ENCODE data around the gene PPP5C.

GRCh38 chr19:46339446-46339845 is 7.4 kb upstream of the PPP5C start:
- TF ChIP-seq, protein P1, sequence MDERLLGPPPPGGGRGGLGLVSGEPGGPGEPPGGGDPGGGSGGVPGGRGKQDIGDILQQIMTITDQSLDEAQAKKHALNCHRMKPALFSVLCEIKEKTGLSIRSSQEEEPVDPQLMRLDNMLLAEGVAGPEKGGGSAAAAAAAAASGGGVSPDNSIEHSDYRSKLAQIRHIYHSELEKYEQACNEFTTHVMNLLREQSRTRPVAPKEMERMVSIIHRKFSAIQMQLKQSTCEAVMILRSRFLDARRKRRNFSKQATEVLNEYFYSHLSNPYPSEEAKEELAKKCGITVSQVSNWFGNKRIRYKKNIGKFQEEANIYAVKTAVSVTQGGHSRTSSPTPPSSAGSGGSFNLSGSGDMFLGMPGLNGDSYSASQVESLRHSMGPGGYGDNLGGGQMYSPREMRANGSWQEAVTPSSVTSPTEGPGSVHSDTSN (CRISPR knock-in tag; IDR thresholded peaks at IDR 0.05), result no peak
- no peak for TF ChIP-seq TOPORS (CRISPR knock-in tag; IDR thresholded peaks at IDR 0.05)
- TF ChIP-seq POLR2AphosphoS5 (IDR thresholded peaks at IDR 0.05; ENCODE audit: low read depth, low read length), result no peak
- no peak for TF ChIP-seq ZFYVE20 (CRISPR knock-in tag; IDR thresholded peaks at IDR 0.05; ENCODE audit: borderline replicate concordance, low read depth)
- no peak for TF ChIP-seq TRIM24 (CRISPR knock-in tag; IDR thresholded peaks at IDR 0.05)
- TF ChIP-seq, protein P2, sequence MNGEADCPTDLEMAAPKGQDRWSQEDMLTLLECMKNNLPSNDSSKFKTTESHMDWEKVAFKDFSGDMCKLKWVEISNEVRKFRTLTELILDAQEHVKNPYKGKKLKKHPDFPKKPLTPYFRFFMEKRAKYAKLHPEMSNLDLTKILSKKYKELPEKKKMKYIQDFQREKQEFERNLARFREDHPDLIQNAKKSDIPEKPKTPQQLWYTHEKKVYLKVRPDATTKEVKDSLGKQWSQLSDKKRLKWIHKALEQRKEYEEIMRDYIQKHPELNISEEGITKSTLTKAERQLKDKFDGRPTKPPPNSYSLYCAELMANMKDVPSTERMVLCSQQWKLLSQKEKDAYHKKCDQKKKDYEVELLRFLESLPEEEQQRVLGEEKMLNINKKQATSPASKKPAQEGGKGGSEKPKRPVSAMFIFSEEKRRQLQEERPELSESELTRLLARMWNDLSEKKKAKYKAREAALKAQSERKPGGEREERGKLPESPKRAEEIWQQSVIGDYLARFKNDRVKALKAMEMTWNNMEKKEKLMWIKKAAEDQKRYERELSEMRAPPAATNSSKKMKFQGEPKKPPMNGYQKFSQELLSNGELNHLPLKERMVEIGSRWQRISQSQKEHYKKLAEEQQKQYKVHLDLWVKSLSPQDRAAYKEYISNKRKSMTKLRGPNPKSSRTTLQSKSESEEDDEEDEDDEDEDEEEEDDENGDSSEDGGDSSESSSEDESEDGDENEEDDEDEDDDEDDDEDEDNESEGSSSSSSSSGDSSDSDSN (CRISPR knock-in tag; IDR thresholded peaks at IDR 0.05), result no peak
